GM18873 (cell line): ENCODE results near the gene RGS14.
A peak's percentile ranks its signal among the peaks of the same experiment; 100 is the strongest.
"Not testable (repeated sequence)": the region's sequence is repeated elsewhere in the genome, so short reads cannot be mapped to it uniquely, and the experiment has no call there.

Experiments
- ATAC-seq: cut with Tn5 transposase; IDR thresholded peaks from one replicate; pipeline ENCODE4 v1.9.1; 2021; ENCODE audit warnings: mild to moderate bottlenecking, moderate library complexity, moderate number of reproducible peaks; ENCODE audit not compliant: unreplicated experiment, low FRiP score

Gene RGS14

GRCh38 chr5:177375516-177375915 lies 17.8 kb downstream of the RGS14 start:
- not testable (repeated sequence) for ATAC-seq

DNA sequence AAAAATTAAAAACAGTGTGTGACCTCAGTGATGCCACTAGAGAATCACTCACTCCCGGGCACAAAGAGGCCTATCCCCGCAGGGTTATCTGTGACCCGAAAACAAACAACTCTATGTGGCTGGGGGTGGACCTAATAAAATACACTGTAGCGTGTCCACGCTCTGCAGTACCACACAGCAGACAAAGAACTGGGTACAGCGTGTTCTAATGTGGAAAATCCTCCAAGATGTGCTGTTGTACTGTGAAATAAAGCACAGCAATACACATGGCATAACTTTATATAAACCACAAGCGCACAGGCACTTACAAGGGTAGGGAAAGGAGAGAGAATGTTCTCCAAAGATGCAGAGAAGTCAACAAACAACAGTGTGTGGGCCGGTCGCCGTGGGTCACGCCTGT lies 18.4 kb downstream of the RGS14 start:
- ATAC-seq: no peak

GRCh38 chr5:177377851-177378776 lies 20.4 kb downstream of the RGS14 start:
- no peak for ATAC-seq

- no peak for ATAC-seq
Observed at GRCh38 chr5:177378884-177379883, 21.5 kb downstream of the RGS14 start.

DNA sequence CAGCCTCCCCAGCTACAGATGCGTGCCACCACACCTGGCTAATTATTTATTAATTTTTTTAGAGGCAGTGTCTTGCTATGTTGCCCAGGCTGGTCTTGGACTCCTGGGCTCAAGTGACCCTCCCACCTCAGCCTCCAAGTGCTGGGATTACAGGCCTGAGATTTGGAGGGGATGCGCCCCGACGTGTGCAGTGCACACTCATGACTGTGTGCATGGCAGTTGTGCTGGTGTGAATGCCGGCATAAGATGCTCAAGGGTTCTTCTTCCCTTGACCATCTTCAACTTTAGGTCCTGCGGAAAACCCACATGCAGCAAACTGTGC lies 23.0 kb downstream of the RGS14 start:
- ATAC-seq: no peak

- ATAC-seq: no peak
Observed at GRCh38 chr5:177382423-177383029, 24.8 kb downstream of the RGS14 start.

GRCh38 chr5:177383181-177383580 lies 25.5 kb downstream of the RGS14 start:
- no peak for ATAC-seq

DNA sequence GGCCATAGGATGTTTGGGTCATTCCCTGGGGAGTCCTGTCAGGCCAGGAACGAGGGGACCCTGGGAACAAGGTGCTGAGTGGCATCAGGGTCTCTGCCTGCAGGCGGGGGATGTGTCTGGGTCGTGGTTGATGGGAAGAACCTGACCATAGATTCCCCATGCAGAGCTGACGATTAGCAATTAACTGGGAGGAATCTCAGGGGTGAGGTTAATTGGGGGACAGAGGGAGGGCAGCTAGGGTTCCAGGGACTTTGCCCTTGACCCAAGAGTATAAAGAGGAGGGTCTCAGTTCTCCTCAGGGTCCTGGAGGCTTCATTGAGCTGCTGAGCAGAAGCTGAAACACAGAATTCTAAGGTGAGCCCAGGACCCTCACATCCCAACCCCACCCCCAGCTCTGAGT lies 26.4 kb downstream of the RGS14 start, which contains the start of gene SLC34A1:
Gene SLC34A1, plus strand, starts transcription at position 301 of the 400 bp plus-strand sequence. CDS start 1,308 bp downstream, outside the sequence.
- ATAC-seq: no peak

DNA sequence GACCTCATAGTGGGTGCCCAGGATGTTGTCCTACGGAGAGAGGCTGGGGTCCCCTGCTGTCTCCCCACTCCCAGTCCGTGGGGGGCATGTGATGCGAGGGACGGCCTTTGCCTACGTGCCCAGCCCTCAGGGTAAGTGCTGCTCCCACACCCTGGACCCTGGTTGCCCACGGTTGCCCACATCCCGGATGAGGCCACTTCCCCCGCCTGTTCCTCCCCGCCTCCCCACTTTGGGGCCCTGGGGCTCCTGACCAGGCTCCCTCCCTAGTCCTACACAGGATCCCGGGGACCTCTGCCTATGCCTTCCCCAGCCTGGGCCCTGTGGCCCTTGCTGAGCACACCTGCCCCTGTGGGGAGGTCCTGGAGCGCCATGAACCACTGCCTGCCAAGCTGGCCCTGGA lies 28.0 kb downstream of the RGS14 start:
- no peak for ATAC-seq

DNA sequence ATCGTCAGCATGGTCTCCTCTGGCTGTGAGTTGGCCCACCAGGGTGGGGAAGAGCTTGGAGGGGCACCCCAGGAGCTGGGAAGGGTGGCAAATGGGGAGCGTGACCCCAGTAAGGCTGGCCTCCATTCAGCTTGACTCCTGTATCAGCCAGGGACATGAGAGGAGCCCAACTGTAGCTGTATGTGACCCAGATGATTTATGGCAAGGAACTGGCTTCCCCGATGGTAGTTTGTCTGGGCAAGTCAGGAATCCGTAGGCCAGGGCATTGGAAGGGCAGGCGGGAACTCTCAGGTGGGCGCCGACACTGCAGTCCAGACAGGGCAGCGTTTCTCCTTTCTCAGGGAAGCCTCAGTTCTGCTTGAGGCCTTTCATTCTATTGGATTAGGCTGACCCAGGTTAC lies 28.8 kb downstream of the RGS14 start:
- no peak for ATAC-seq

DNA sequence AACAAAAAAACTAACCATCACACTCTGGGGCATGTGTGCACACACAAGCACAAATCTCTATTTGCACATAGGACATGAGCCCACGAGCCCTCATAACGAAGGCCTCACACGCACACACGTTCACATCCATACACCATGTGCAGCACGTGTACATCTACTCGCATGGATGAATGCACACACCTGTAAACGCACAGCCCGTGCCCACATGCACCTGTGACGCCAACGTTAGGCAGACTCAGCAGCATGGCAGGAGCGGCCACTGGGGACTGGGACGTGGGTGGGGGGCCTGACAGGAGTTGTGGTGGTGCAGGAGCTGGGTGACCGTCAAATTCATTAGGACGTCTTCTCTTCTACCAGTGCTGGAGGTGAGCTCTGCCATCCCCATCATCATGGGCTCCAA lies 29.7 kb downstream of the RGS14 start:
- no peak for ATAC-seq

DNA sequence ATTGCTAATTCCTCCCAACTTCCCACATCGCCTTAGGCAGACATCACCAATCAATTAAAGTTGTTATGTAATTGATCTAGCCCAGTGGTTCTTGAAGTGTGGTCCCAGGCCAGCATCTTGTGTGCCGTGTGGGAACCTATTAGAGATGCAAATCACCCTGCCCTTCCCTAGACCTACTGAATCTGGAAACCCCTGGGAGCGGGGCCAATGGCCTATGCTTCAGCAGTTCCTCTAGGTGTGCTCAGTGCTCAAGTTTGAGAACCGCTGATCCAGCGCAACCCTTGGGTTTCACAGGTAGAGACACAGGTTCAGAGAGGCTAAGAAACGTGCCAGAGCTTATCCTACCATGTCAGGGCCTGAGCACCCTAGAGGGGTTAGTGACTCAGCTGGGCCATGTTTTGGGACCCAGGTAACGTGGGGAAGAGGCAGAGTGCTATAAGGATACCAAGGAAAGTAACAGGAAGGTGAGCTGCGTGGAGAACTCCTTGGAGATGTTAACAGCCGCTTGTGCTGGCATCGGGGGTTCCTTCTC lies 30.9 kb downstream of the RGS14 start:
- no peak for ATAC-seq

GRCh38 chr5:177389241-177390169 lies 31.8 kb downstream of the RGS14 start:
- peak; percentile 67 for ATAC-seq

DNA sequence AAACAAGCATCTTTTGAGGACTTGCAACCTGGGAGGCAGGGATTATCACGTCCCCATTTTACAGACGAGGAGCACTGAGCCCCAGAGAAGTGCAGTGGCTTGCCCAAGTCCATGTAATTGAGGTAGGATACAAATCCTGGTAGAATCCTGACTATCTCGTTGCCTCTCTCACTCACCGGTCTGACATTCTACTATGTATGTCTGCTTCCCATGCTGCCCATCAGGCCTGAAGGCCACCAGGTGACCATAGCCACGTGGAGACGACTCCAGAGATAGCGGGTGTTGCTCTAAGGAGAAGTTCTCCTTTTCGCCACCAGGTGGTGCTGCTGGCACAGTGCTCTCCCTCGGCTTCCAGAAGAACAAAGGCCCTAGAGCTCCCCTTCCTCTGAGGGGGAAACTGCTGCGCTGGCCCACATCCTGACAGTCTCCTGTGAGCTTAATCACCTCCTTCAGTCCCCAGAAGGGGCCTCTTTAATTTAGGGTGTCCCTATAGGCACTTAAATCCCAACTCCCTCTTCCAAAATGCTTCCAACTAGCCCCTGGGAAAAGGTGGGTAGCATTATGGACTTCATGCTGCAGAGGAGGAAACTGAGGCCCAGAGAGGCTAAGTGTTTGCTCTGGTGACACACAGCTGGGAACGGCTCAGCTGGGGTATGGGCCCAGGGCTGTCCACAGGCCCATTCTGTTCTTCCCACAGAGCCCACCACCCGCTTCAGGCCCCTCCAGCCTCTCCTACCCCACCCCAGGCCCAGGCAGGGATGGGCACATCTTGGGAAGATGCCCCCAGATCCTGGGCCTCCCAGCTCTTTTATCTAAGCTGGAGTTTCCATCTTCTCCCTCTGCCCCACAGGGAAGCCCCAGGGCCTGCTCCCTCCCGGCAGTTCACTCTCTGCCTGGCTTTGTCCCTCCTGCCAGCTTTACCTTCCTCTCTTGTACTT lies 32.9 kb downstream of the RGS14 start:
- ATAC-seq: no peak

DNA sequence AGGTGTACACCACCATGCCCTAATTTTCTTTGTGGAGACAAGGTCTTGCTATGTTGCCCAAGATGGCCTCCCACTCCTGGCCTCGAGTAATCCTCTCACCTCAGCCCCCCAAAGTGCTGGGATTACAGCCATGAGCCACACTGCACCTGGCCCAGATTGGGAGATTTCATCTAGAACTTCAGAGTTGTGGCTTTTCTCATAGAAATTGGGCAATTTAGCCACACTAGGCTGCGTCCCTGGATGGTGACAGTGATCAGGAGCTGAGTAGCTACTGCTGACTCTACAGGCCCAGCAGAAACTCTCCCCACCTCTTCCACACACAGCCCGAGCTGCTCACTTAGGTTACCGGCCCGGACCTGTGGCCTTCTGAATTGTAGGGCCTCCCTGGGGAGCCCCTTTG lies 35.0 kb downstream of the RGS14 start:
- ATAC-seq: no peak

DNA sequence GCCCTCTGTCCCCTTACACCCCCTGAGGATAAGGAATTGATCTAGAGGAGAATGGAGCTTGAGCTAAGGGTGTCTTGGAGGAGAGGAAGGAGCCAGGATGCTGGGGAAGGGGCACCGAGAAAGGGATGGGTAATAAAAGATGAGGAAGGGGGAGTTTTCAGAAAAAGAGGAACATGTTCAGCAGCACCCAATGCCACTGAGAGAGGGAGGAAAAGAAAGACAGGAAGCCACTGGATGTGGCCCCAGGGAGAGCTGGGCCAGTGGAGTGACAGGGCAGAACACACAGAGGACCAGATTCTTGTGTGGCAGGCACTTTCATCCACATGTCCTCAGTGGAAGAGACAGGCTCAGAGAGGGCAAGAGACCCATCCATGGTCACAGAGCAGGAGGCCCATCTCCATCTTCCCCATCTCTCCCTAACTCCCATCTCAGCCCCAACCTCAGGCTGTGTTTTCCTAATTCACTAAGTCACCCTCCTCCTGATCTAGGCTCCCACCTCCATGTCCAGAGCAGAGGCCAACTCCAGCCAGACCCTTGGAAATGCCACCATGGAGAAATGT lies 35.6 kb downstream of the RGS14 start:
- no peak for ATAC-seq

- ATAC-seq: no peak
Observed at GRCh38 chr5:177393990-177394389, 36.3 kb downstream of the RGS14 start.

DNA sequence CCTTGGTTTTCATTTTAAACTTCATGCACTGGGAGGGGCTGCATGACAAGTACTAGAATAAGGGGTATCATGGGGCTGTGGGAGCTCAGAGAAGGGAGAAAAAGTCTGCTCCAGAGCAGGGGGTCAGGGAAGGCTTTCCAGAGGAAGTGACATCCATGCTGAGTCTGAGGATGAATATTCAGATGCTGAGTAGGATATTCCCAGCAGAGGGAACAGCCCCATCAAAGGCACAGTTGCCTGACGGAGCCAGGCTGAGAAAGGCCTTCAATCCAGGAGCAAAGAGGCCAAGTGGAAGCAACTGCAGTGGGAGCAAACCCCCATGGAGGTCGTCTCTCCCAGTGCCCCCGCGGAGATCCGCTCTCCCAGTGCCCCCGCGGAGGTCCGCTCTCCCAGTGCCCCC lies 38.4 kb downstream of the RGS14 start:
- ATAC-seq: no peak
